Measurements from ENCODE around the gene PACRG.
A peak's percentile ranks its signal among the peaks of the same experiment; 100 is the strongest.

The PACRG gene

GRCh38 chr6:162889303-162889702 lies 161.5 kb downstream of the PACRG start:
- no peak for TF ChIP-seq GATA3 (IDR thresholded peaks at IDR 0.05; ENCODE audit: low read depth, low read length)
- TF ChIP-seq GATA2 (IDR thresholded peaks at IDR 0.05; ENCODE audit: low read depth, low read length), result no peak

GRCh38 chr6:162898011-162898410 lies 170.2 kb downstream of the PACRG start:
- TF ChIP-seq GATA3 (IDR thresholded peaks at IDR 0.05; ENCODE audit: low read depth, low read length) (no peak), GATA2 (IDR thresholded peaks at IDR 0.05; ENCODE audit: low read depth, low read length) (no peak)

GRCh38 chr6:162899148-162899547 lies 171.4 kb downstream of the PACRG start:
- no peak for TF ChIP-seq GATA2 (IDR thresholded peaks at IDR 0.05; ENCODE audit: low read depth, low read length)
- no peak for TF ChIP-seq GATA3 (IDR thresholded peaks at IDR 0.05; ENCODE audit: low read depth, low read length)

GRCh38 chr6:162900503-162900902 lies 172.7 kb downstream of the PACRG start:
- TF ChIP-seq GATA3 (IDR thresholded peaks at IDR 0.05; ENCODE audit: low read depth, low read length), result no peak
- TF ChIP-seq GATA2 (IDR thresholded peaks at IDR 0.05; ENCODE audit: low read depth, low read length), result no peak

- no peak for TF ChIP-seq GATA2 (IDR thresholded peaks at IDR 0.05; ENCODE audit: low read depth, low read length)
- no peak for TF ChIP-seq GATA3 (IDR thresholded peaks at IDR 0.05; ENCODE audit: low read depth, low read length)
These were observed 176.4 kb downstream of the PACRG start for GRCh38 chr6:162904069-162904663.

GRCh38 chr6:162906479-162906878 lies 178.7 kb downstream of the PACRG start:
- TF ChIP-seq GATA3 (IDR thresholded peaks at IDR 0.05; ENCODE audit: low read depth, low read length), result no peak
- TF ChIP-seq GATA2 (IDR thresholded peaks at IDR 0.05; ENCODE audit: low read depth, low read length), result no peak

- no peak for TF ChIP-seq GATA3 (IDR thresholded peaks at IDR 0.05; ENCODE audit: low read depth, low read length)
- no peak for TF ChIP-seq GATA2 (IDR thresholded peaks at IDR 0.05; ENCODE audit: low read depth, low read length)
These were observed 180.2 kb downstream of the PACRG start for GRCh38 chr6:162907876-162908481.

GRCh38 chr6:162913206-162913605 lies 185.4 kb downstream of the PACRG start:
- TF ChIP-seq GATA2 (IDR thresholded peaks at IDR 0.05; ENCODE audit: low read depth, low read length) (no peak), GATA3 (IDR thresholded peaks at IDR 0.05; ENCODE audit: low read depth, low read length) (no peak)

GRCh38 chr6:162917506-162917905 lies 189.7 kb downstream of the PACRG start:
- TF ChIP-seq GATA3 (IDR thresholded peaks at IDR 0.05; ENCODE audit: low read depth, low read length), result peak; percentile 42; the same call in 1 of the 2 replicates
- TF ChIP-seq GATA2 (IDR thresholded peaks at IDR 0.05; ENCODE audit: low read depth, low read length), result peak; percentile 60

- TF ChIP-seq GATA3 (IDR thresholded peaks at IDR 0.05; ENCODE audit: low read depth, low read length) (no peak), GATA2 (IDR thresholded peaks at IDR 0.05; ENCODE audit: low read depth, low read length) (no peak)
These were observed 193.3 kb downstream of the PACRG start for GRCh38 chr6:162921062-162921461.

- TF ChIP-seq GATA3 (IDR thresholded peaks at IDR 0.05; ENCODE audit: low read depth, low read length) (no peak), GATA2 (IDR thresholded peaks at IDR 0.05; ENCODE audit: low read depth, low read length) (no peak)
These were observed 193.8 kb downstream of the PACRG start for GRCh38 chr6:162921510-162922040.

- TF ChIP-seq GATA3 (IDR thresholded peaks at IDR 0.05; ENCODE audit: low read depth, low read length), result no peak
- TF ChIP-seq GATA2 (IDR thresholded peaks at IDR 0.05; ENCODE audit: low read depth, low read length), result no peak
These were observed 194.9 kb downstream of the PACRG start for GRCh38 chr6:162922563-162923166.

GRCh38 chr6:162934844-162935243 lies 207.1 kb downstream of the PACRG start:
- TF ChIP-seq GATA2 (IDR thresholded peaks at IDR 0.05; ENCODE audit: low read depth, low read length), result no peak
- TF ChIP-seq GATA3 (IDR thresholded peaks at IDR 0.05; ENCODE audit: low read depth, low read length), result no peak

GRCh38 chr6:162940426-162940825 lies 212.7 kb downstream of the PACRG start:
- TF ChIP-seq GATA2 (IDR thresholded peaks at IDR 0.05; ENCODE audit: low read depth, low read length) (no peak), GATA3 (IDR thresholded peaks at IDR 0.05; ENCODE audit: low read depth, low read length) (no peak)

- TF ChIP-seq GATA3 (IDR thresholded peaks at IDR 0.05; ENCODE audit: low read depth, low read length) (no peak), GATA2 (IDR thresholded peaks at IDR 0.05; ENCODE audit: low read depth, low read length) (no peak)
These were observed 213.4 kb downstream of the PACRG start for GRCh38 chr6:162941128-162941527.
